GM12878 (cell line): ENCODE measurements around the gene ANKRD33. TPM values are rescaled to one million over a fixed set of nuclear protein-coding genes. Genes with fewer than 3 reads are reported as not detected.

Source experiments
- ATAC-seq: fragments of 200-7000 bp; cut with Tn5 transposase; 3 replicates; pipeline ENCODE4 v1.9.1; 2020; ENCODE audit warnings: mild to moderate bottlenecking, moderate library complexity
- BruUV-seq: library from RNA; stranded (reverse); fragments of 400-500 nt; replicated peaks from 2 replicates; lab custom pipeline; 2021; lab: Mats Ljungman, UMichigan
- CTCF ChIA-PET: fragments of 300-600 bp; sonication (Branson Sonifier 250); formaldehyde crosslinking; extraction: SDS; loops from one replicate; lab custom pipeline; 2021; ENCODE audit warnings: inconsistent platforms; lab: Yijun Ruan, JAX
- POLR2A ChIA-PET: fragments of 350-600 bp; formaldehyde crosslinking; extraction: SDS; loops from one replicate; lab custom pipeline; 2021; ENCODE audit warnings: inconsistent platforms; lab: Charles Lee
- RAD21 ChIA-PET: fragments of 300-600 bp; sonication (Branson Sonifier 250); formaldehyde crosslinking; loops from one replicate; lab custom pipeline; 2023; ENCODE audit warnings: antibody characterized with exemption; ENCODE audit not compliant: unreplicated experiment; lab: Charles Lee
- SMC1A ChIA-PET: fragments of 300-600 bp; sonication (Branson Sonifier 250); formaldehyde crosslinking; loops from one replicate; lab custom pipeline; 2023; ENCODE audit not compliant: unreplicated experiment, uncharacterized antibody; lab: Charles Lee
- DNase-seq: peaks from one replicate; pipeline ENCODE4 v3.0.0-alpha.2; 2011; ENCODE audit warnings: low read depth, low spot score
- FAIRE-seq: peaks from 3 replicates; lab custom pipeline; 2011; peaks lifted over from hg19 to GRCh38; lab: Jason Lieb, UNC
- H2AFZ ChIP-seq: 2 replicates; pipeline ENCODE4 v1.6.0; 2011; ENCODE audit warnings: low read depth, low read length, control low read depth; ENCODE audit not compliant: control insufficient read depth
- H3K27ac ChIP-seq: 2 replicates; pipeline ENCODE4 v1.5.1; 2011; ENCODE audit warnings: control low read depth; ENCODE audit not compliant: control insufficient read depth, insufficient read depth
- H3K27me3 ChIP-seq, 2 experiments: replicated peaks in 1 of 2; 2 replicates each; pipeline versions ENCODE4 v1.6.0 to v1.6.1; 2011; ENCODE audit warnings: low read length in 1 of 2; ENCODE audit not compliant: control insufficient read depth in 2 of 2, insufficient read depth in 2 of 2
- H3K36me3 ChIP-seq, 2 experiments: 2 replicates each; pipeline ENCODE4 v1.5.1; 2011; ENCODE audit warnings: low read length in 1 of 2; ENCODE audit not compliant: control insufficient read depth in 2 of 2, insufficient read depth in 2 of 2
- H3K4me1 ChIP-seq: 2 replicates; pipeline ENCODE4 v1.6.1; 2011; ENCODE audit warnings: mild to moderate bottlenecking, low read length, moderate library complexity, mixed read lengths; ENCODE audit not compliant: control insufficient read depth, insufficient read depth
- H3K4me2 ChIP-seq: 2 replicates; pipeline ENCODE4 v1.6.0; 2011; ENCODE audit warnings: control low read depth; ENCODE audit not compliant: control insufficient read depth, insufficient read depth
- H3K4me3 ChIP-seq: fragments of 200-600 bp; sonication (generic); 2 replicates; pipeline ENCODE4 v1.5.1; 2016
- H3K79me2 ChIP-seq: 2 replicates; pipeline ENCODE4 v1.6.0; 2011; ENCODE audit warnings: low read length; ENCODE audit not compliant: control insufficient read depth, insufficient read depth
- H3K9ac ChIP-seq: 2 replicates; pipeline ENCODE4 v1.8.0; 2011; ENCODE audit warnings: low read length, control low read depth, mixed read lengths; ENCODE audit not compliant: control insufficient read depth, insufficient read depth
- H3K9me3 ChIP-seq: replicated peaks from 3 replicates; pipeline ENCODE4 v1.5.1; 2011; ENCODE audit warnings: mild to moderate bottlenecking, low read length; ENCODE audit not compliant: control insufficient read depth, insufficient read depth
- H4K20me1 ChIP-seq: 2 replicates; pipeline ENCODE4 v1.6.0; 2011; ENCODE audit not compliant: control insufficient read depth, insufficient read depth
- BCLAF1 ChIP-seq: fragments of 450-650 bp; IDR thresholded peaks from 2 replicates; pipeline ENCODE4 v1.6.1; 2017; ENCODE audit warnings: antibody characterized with exemption, mild to moderate bottlenecking, moderate library complexity
- E2F4 ChIP-seq: IDR thresholded peaks from 2 replicates; pipeline ENCODE4 v1.6.1; 2012; ENCODE audit warnings: low read depth, low read length, improper control_type of control experiment
- NR2C2 ChIP-seq: IDR thresholded peaks from 2 replicates; pipeline ENCODE4 v1.6.1; 2011; ENCODE audit warnings: borderline replicate concordance, low read depth; ENCODE audit not compliant: control insufficient read depth, insufficient read length
- TAF1 ChIP-seq: IDR thresholded peaks from 2 replicates; pipeline ENCODE4 v1.6.1; 2011; ENCODE audit warnings: mild to moderate bottlenecking, low read depth, low read length, borderline replicate concordance
- ZNF207 ChIP-seq: fragments of 450-650 bp; IDR thresholded peaks from 2 replicates; pipeline ENCODE4 v1.6.1; 2014; ENCODE audit warnings: antibody characterized with exemption, mild to moderate bottlenecking, borderline replicate concordance
- ZNF687 ChIP-seq: fragments of 450-650 bp; IDR thresholded peaks from 2 replicates; pipeline ENCODE4 v1.6.1; 2017; ENCODE audit warnings: mild to moderate bottlenecking, moderate library complexity
- ZSCAN29 ChIP-seq: fragments of 450-650 bp; IDR thresholded peaks from 2 replicates; pipeline ENCODE4 v1.6.1; 2017; ENCODE audit warnings: mild to moderate bottlenecking, moderate library complexity
- WGBS: methylation state at CpG from one replicate; pipeline ENCODE4 v1.1.6; 2016; ENCODE audit warnings: low lambda C conversion rate; ENCODE audit not compliant: insufficient replicate concordance, insufficient coverage; ENCODE audit errors: missing lambda C conversion rate; 5-methylcytosine and 5-hydroxymethylcytosine counted together
- in situ Hi-C: fragments of 300-500 bp; cut with MboI; formaldehyde crosslinking; loops from 9 replicates; pipeline ENCODE4 v1.14.3; 2018; ENCODE audit warnings: mixed read lengths
- intact Hi-C: fragments of 100-400 bp; cut with micrococcal nuclease; formaldehyde crosslinking; loops from one replicate; pipeline ENCODE4 v1.14.2; 2022; ENCODE audit not compliant: unreplicated experiment
- polyA plus RNA-seq, 11 experiments: library from polyadenylated mRNA; depleted of rRNA in 4 of 11; unstranded in 6 of 11; stranded (reverse) in 5 of 11; fragments of >200 nt; fragmentation: Nextera tagmentation in 4 of 11; fragmentation: Illumina TruSeq in 1 of 11; extraction: Ambion mirVana in 4 of 11; extraction: Trizol in 1 of 11; gene quantifications; 1 replicate in 1 of 11; 2 replicates in 10 of 11; pipeline versions ENCODE4 v1.2.1 to v1.2.3, GENCODE V29; 2011 to 2016; ENCODE audit warnings: inconsistent platforms in 2 of 11, missing spikeins in 2 of 11, low read depth in 1 of 11
- total RNA-seq, 4 experiments: library from RNA; depleted of rRNA in 3 of 4; stranded (reverse); fragments of >200 nt in 3 of 4; fragmentation: Illumina TruSeq in 1 of 4; extraction: Trizol in 1 of 4; gene quantifications; 2 replicates each; pipeline versions ENCODE4 v1.2.1 to v1.2.3, GENCODE V29; 2013 to 2021
- TF ChIP-seq, protein P1 (sequence below): fragments of 450-650 bp; IDR thresholded peaks from 2 replicates; pipeline ENCODE4 v1.6.1; 2016; ENCODE audit warnings: mild to moderate bottlenecking, moderate library complexity, borderline replicate concordance

ANKRD33 gene
- total and polyA plus RNA-seq, 10 of the 15 experiments (the other 5 are each of a cell fraction or from before 2014, with no cell fraction given), result not detected

DNA sequence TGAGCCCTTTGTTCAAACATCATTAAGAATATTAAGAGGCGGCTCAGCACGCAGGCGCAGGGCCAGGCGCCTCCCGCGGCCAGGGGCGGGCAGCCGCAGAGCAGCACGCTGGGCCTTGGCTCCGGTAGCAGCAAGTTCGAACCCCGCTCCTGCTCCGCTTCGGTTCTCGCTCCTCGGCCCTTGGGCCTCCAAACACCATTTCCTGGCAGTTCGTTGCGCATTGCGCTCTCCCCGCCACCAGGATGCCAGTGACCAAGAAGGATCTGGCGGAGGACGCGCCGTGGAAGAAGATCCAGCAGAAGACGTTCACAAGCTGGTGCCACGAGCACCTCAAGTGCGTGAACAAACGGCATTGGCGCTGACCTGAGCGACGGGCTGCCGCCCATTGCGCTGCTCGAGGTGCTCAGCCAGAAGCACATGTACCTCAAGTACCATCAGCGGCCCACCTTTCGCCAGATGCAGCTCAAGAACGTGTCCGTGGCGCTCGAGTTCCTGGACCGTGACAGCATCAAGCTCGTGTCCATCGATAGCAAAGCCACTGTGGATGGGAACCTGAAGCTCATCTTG is 12.5 kb downstream of the ANKRD33 start (continued):
- no peak for TF ChIP-seq ZNF687
- TF ChIP-seq E2F4, result no peak
- TF ChIP-seq, all 136 proteins: peak for 0

DNA sequence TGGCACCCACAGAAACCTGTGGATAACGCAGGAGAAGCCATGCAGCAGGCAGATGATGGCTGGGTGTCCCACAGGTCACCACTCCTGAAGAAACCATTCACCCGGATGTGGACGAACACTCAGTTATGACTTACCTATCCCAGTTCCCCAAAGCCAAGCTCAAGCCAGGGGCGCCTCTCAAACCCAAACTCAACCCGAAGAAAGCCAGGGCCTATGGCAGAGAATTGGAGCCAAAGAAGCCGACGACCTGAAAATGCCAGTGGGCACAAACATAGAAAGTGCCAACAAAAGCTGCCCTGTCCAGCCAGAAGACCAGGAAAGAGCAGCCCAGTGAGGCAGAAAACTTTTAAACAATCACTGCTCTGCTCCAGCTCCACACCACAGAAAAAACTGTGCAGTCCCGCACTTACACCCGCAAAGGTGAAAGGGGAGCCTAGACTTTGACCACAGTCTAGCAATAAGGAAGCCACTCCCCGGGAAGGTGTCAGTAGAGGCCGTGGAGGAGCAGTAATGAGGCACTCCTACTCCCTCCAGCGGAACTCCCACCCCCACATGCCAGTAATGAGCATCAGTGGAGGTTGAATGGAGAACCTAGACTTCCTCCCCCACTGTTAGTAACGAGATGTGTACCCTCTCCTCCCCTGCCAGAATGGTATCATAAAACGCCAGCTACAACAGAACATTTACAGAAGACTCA is 13.4 kb downstream of the ANKRD33 start:
- no peak overlapping the region for H2AFZ ChIP-seq
- H3K9me3 ChIP-seq, result no peaks in the 10 kb centered on the region
- DNase-seq (no peak), FAIRE-seq (no peak), ATAC-seq (no peak)
- no peaks in the 10 kb centered on the region for H3K4me1 ChIP-seq
- CTCF ChIA-PET, result no interaction called here
- POLR2A ChIA-PET, result no interaction called here
- H3K27me3 ChIP-seq, result peaks cover 1 to 2% of the 10 kb centered on the region in 2 experiments; a peak in 3 of 4 replicates
- H3K9ac ChIP-seq, result no peak overlapping the region
- H3K79me2 ChIP-seq, result no peaks in the 10 kb centered on the region
- WGBS, result 30% methylated on average over 14 of the region's 14 CpGs
- no peak overlapping the region for H3K4me3 ChIP-seq
- SMC1A ChIA-PET, result interaction anchor here (0.6 kb wide), 1 partner anchor 359 kb away, joined by 3 read pairs; no protein-coding TSS in a partner anchor
- no peaks in the 10 kb centered on the region for H3K36me3 ChIP-seq
- H4K20me1 ChIP-seq, result no peaks in the 10 kb centered on the region
- BruUV-seq, result no TSS peak
- intact Hi-C loops (no loop called here), in situ Hi-C loops (no loop called here)
- no peak overlapping the region for H3K27ac ChIP-seq
- RAD21 ChIA-PET, result no interaction called here
- H3K4me2 ChIP-seq, result no peak overlapping the region
- TF ChIP-seq BCLAF1, result no peak
- TF ChIP-seq ZSCAN29, result no peak
- TF ChIP-seq, protein P1, sequence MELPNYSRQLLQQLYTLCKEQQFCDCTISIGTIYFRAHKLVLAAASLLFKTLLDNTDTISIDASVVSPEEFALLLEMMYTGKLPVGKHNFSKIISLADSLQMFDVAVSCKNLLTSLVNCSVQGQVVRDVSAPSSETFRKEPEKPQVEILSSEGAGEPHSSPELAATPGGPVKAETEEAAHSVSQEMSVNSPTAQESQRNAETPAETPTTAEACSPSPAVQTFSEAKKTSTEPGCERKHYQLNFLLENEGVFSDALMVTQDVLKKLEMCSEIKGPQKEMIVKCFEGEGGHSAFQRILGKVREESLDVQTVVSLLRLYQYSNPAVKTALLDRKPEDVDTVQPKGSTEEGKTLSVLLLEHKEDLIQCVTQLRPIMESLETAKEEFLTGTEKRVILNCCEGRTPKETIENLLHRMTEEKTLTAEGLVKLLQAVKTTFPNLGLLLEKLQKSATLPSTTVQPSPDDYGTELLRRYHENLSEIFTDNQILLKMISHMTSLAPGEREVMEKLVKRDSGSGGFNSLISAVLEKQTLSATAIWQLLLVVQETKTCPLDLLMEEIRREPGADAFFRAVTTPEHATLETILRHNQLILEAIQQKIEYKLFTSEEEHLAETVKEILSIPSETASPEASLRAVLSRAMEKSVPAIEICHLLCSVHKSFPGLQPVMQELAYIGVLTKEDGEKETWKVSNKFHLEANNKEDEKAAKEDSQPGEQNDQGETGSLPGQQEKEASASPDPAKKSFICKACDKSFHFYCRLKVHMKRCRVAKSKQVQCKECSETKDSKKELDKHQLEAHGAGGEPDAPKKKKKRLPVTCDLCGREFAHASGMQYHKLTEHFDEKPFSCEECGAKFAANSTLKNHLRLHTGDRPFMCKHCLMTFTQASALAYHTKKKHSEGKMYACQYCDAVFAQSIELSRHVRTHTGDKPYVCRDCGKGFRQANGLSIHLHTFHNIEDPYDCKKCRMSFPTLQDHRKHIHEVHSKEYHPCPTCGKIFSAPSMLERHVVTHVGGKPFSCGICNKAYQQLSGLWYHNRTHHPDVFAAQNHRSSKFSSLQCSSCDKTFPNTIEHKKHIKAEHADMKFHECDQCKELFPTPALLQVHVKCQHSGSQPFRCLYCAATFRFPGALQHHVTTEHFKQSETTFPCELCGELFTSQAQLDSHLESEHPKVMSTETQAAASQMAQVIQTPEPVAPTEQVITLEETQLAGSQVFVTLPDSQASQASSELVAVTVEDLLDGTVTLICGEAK, result no peak
- no peak for TF ChIP-seq TAF1
- TF ChIP-seq ZNF207, result no peak
- no peak for TF ChIP-seq NR2C2
